Stimulated activated CD8-positive, alpha-beta memory T cell treated with anti-CD3 and anti-CD28 coated beads, Interleukin-7, amount 100 ng/mL, for 24 hours (primary cell): ENCODE data around the gene GARIN5B.
A peak's percentile ranks its signal among the peaks of the same experiment; 100 is the strongest.
"Not testable (repeated sequence)": the region's sequence is repeated elsewhere in the genome, so short reads cannot be mapped to it uniquely, and the experiment has no call there.

Experiments used
- DNase-seq: peaks from one replicate; pipeline ENCODE4 v3.0.0-alpha.2; 2020; ENCODE audit warnings: low read depth

The GARIN5B gene

GRCh38 chr19:55348317-55349034, 14.6 kb downstream of the GARIN5B start:
- no peak for DNase-seq

- no peak for DNase-seq
Measured at GRCh38 chr19:55347442-55348009, 15.5 kb downstream of the GARIN5B start.

GRCh38 chr19:55346725-55347441, 16.2 kb downstream of the GARIN5B start:
- no peak for DNase-seq

- DNase-seq: no peak
Measured at GRCh38 chr19:55345818-55346724, 17.0 kb downstream of the GARIN5B start.

- DNase-seq: no peak
Measured at GRCh38 chr19:55345101-55345817, 17.8 kb downstream of the GARIN5B start.

- no peak for DNase-seq
Measured at GRCh38 chr19:55344444-55344843, 18.6 kb downstream of the GARIN5B start.

GRCh38 chr19:55341595-55342531, 21.2 kb downstream of the GARIN5B start:
- no peak for DNase-seq

GRCh38 chr19:55341171-55341588, 21.9 kb downstream of the GARIN5B start:
- DNase-seq: peak; percentile 27

- no peak for DNase-seq
Measured at GRCh38 chr19:55340784-55341147, 22.3 kb downstream of the GARIN5B start.

GRCh38 chr19:55339889-55340783, 22.9 kb downstream of the GARIN5B start:
- no peak for DNase-seq

GRCh38 chr19:55339105-55339888, 23.8 kb downstream of the GARIN5B start, which contains the start of gene KMT5C:
Gene KMT5C, plus strand, starts transcription at chr19:55339876. Its CDS starts 2,061 bp downstream, at chr19:55341937.
- DNase-seq: peak; percentile 100

GRCh38 chr19:55336101-55336500, 27.0 kb downstream of the GARIN5B start:
- DNase-seq: no peak

GRCh38 chr19:55333870-55334269, 29.2 kb downstream of the GARIN5B start:
- DNase-seq: no peak

- DNase-seq: not testable (repeated sequence)
Measured at GRCh38 chr19:55329791-55330190, 33.3 kb downstream of the GARIN5B start.

- not testable (repeated sequence) for DNase-seq
Measured at GRCh38 chr19:55328774-55329318, 34.2 kb downstream of the GARIN5B start.

- DNase-seq: no peak
Measured at GRCh38 chr19:55325172-55325571, 37.9 kb downstream of the GARIN5B start, which contains the start of gene TMEM150B. Gene TMEM150B, minus strand, starts transcription at chr19:55325341. Its CDS starts 4,305 bp downstream, at chr19:55321036.

GRCh38 chr19:55324662-55325061, 38.4 kb downstream of the GARIN5B start:
- DNase-seq: no peak
